NOMO-1 (cell line): ENCODE data around the gene SPATA31C2.
A peak's percentile ranks its signal among the peaks of the same experiment; 100 is the strongest.
"Not testable (repeated sequence)": the region's sequence is repeated elsewhere in the genome, so short reads cannot be mapped to it uniquely, and the experiment has no call there.

Experiments
- DNase-seq, 2 experiments: peaks; one replicate each; lab custom pipeline; 2025; ENCODE audit not compliant: unreplicated experiment in 2 of 2; lab: John Stamatoyannopoulos, UW

The SPATA31C2 gene

GRCh38 chr9:88138375-88138774 lies at the start of gene SPATA31C2:
Gene SPATA31C2 (minus strand): TSS chr9:88138475. CDS start chr9:88138446, 29 bp downstream.
- DNase-seq, result not testable (repeated sequence)

GRCh38 chr9:88187631-88188030 lies 49.4 kb upstream of the SPATA31C2 start:
- no peak for DNase-seq

GRCh38 chr9:88186495-88187110 lies 48.3 kb upstream of the SPATA31C2 start:
- DNase-seq, result no peak

GRCh38 chr9:88184976-88185375 lies 46.7 kb upstream of the SPATA31C2 start:
- no peak for DNase-seq

DNA sequence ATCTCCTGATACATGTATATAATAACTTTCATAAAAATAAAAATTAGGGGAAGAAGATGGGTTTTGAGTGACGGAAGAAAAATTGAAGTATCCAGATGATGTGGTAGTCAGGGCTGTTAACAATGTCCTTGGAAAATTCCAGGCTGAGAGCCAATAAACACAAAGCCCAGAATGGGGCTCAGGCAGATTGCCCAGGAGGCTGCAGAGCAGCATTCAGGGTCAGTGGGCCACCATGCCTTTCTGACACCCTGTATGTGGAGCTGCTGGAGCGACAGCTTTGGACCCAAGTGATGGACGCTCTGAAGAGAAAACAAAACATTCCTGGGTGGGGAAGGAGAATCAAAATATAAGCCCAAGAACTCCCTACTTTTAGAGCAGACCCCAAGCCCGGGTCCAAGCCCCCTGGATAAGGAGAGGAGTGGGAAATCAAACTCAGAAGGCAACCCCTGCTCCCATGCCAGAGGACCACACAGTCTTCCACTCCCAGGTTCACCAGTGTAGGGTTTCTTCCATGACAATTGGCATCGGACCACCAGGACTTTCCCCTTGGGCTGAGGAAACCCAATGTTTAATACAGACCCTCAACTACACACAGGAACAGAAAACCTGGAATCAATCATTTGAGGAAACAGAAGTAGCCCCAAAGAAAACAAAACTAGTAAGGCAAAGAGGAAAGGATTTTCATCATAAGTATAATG lies 45.7 kb upstream of the SPATA31C2 start:
- no peak for DNase-seq

- no peak for DNase-seq
These were observed 44.2 kb upstream of the SPATA31C2 start for GRCh38 chr9:88182501-88182900.

- peak in 1 of 2 experiments; percentile 5 for DNase-seq
These were observed 41.9 kb upstream of the SPATA31C2 start for GRCh38 chr9:88180081-88180765.

DNA sequence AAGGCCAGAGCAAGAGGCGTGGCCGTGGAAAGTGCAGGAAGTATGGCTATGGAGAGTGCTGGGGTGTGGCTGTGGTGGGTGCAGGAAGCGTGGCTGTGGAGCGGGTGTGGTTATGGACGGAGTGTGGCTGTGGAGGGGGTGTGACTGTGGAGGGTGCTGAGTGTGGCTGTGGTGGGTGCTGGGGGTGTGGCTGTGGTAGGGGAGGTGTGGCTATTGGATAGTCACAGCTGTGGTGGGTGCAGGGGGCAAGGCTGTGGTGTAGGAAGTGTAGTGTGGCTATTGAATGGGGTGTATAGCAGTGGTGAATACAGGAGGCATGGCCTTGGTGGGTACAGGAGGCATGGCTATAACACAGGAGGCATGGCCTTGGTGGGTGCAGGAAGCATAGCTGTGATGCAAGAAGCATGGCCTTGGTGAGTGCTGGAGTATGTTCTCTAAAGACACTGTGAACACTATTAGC lies 40.8 kb upstream of the SPATA31C2 start:
- no peak for DNase-seq

DNA sequence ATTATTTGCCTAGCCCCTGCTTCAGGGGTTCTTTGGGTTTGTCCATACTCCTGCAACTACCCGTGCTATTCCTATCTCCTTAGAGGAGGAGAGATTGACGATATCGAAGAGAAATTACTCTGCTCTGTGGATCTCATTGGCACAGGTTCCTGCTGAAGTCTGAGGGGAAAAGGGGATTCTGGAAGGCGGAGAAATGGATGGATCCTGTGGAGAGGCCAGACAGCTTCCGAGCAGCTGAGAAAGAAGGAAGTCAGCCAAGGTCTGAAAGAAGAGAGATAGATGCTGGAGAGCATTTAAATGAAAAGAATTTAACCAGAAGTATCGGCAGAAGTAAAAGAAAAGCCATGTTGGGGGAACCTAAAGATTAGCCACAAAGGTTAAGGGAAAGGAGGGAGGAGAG lies 40.4 kb upstream of the SPATA31C2 start:
- no peak for DNase-seq

DNA sequence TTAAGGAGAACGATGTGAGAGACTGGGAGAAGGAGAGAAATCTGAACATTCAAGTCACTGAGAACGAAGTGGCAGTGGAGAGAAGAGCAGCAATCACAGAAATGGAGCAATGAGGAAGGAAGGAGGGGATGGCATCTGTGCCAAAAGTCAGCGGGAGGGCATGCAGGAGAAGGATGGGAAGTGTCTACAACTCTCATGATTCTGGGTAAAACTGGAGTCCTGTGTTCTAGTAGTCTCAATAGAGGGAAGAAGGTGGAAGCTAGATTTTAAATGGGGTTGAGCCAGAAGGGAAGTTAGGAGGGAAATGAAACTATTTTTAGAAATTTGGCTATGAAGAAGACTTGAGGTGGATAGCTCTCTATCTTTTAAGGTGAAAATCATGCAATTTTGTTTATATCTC lies 39.1 kb upstream of the SPATA31C2 start:
- peak in 1 of 2 experiments; percentile 1 for DNase-seq

DNA sequence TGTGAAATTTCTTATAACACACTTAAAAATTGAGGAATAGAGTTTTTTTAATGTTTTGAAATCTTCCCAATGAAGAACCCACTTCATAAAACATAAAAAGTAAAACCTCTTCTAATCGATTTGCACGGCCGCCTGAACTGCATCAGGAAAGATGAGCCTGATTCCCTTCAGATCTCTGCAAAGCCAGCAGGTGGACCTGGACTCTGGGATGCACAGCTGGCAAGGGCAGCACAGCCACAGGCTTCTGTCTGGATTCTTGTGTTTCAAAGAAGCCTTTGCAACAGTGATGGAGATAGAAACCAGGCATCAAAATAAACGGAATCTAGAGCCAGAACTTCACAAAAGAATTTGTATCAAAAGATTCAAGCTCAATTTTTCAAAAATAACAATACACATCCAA lies 36.0 kb upstream of the SPATA31C2 start:
- DNase-seq, result no peak

DNA sequence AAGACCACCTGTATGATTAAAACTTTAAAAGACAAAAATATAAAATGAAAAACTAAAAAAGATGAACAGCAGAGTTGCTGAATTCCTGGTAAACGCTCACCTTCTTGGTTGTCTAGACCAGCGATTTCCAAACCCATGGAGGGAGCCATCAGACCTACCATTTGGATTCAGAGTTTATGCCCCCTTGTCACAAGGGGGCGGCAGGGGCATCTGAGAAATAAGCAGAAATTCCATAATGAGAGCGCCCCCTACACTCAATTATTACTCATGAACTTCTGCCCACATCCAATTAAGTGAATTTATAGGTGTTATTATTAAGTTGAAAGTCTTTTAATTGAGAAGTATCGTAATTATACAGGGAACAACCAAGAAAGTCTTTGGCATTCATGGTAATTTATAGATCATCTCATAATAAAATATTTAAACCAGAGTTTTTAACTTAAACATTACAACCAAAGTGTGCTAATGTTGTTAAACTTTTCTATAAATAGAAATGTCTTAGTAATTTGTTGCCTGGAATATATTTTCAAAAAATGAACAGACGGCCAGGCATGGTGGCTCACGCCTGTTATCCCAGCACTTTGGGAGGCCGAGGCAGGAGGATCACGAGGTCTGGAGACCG lies 35.2 kb upstream of the SPATA31C2 start:
- DNase-seq, result peak; percentile 28 to 53

DNA sequence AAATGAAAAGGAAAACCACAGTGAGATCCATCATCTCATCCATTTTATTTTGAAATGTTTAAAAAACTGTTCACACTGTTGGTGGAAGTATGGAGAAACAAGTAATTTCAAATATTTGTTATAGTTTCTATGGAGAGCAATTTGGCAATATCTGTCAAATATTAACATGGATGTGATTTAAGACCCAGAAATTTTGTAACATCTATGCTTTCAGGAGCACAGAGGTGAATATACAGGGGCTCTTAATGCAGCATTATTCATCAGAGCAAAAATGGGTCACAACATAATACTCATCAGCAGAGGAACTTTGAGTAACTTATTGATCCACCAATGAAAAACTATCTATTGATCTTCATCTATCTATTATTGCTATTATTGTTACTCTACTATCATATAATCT lies 31.4 kb upstream of the SPATA31C2 start:
- DNase-seq, result no peak

GRCh38 chr9:88168564-88168963 lies 30.3 kb upstream of the SPATA31C2 start:
- no peak for DNase-seq

GRCh38 chr9:88166660-88167059 lies 28.4 kb upstream of the SPATA31C2 start:
- DNase-seq, result no peak

DNA sequence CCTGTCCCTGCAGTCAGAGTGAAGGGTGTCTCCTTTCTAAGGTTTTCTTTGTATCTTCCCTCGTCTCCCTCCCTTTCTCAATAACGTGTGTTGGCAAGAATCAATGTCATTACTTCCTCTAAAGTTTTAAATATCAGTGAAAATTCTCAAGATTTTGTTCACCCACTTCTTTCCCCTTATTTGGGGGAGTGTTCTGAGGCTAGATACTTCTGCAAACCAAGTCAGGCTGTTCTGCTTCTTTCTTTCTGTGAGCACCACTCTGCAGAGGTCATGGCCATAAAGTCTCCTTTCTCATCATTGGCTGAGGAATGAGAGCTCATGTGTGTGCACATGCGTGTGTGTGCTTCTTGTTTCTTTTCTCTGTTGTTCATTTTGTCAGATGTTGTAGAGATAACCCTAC lies 26.6 kb upstream of the SPATA31C2 start:
- DNase-seq, result no peak

DNA sequence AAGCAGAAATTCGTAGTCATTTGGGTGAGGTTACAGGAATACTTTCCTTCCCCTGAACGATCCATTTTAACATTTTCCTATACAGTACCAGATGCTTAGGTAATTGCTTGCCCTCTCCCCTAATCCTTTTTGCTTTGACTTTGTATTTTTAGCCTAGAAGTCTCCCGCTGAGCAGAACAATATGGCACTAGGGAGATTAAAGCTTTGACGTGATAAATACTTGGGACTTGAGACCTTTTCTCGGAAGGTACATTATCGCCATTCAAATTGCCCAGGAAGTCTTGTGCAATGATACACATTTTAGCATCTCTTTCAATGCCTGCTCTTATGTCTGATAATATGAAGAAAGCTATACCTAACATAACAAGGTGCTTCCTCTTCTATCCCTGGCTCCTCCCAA lies 22.9 kb upstream of the SPATA31C2 start:
- no peak for DNase-seq

GRCh38 chr9:88143957-88144625 lies 5.8 kb upstream of the SPATA31C2 start:
- no peak for DNase-seq

- no peak for DNase-seq
These were observed 4.9 kb upstream of the SPATA31C2 start for GRCh38 chr9:88143179-88143578.

- DNase-seq, result not testable (repeated sequence)
These were observed 4.7 kb downstream of the SPATA31C2 start for GRCh38 chr9:88133552-88133951.

GRCh38 chr9:88129556-88129955 lies 8.7 kb downstream of the SPATA31C2 start:
- not testable (repeated sequence) for DNase-seq
